ENCODE results near the gene SH3TC1.

- no peak for TF ChIP-seq CTCF (conservative IDR thresholded peaks at IDR 0.05)
- TF ChIP-seq ZFX (IDR thresholded peaks at IDR 0.05): no peak
Observed at GRCh38 chr4:8242782-8243560, 43.9 kb downstream of the SH3TC1 start.

All from C4-2B (cell line).